ENCODE data around the gene FAM149A.
A peak's percentile ranks its signal among the peaks of the same experiment; 100 is the strongest.

FAM149A gene

DNA sequence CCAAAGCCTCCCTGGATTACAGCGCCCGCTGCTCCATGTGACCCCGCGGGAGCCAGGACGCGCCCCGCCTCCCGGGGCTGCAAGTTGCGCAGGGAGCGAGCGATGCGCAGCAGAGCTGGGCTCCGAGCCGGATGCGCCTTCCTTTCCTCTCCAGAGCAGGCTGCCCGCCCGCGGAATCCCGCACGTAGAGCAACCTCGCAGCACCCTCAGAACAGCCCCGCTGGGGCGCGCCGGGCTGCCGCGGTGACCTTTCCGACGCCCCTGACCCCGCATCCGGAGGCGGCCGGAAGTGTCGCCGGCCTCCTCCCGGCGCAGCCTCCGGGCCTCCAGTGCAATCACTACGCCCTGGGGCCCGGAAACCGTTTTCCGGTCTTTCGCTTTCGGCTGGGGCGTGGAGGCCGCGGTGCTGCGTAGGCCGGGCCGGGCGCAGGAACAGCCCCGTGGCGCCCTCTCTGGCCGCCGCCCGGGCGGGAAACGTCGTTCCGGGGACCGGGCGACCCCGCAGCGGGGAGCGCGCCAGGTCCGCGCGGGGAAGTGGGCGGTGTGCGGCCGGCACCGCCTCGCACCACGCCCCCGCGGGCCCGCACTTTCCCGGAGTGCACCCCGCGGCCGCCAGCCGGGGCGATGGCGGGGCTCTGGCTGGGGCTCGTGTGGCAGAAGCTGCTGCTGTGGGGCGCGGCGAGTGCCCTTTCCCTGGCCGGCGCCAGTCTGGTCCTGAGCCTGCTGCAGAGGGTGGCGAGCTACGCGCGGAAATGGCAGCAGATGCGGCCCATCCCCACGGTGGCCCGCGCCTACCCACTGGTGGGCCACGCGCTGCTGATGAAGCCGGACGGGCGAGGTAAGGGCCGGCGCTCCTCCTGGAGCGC, 86.9 kb downstream of the FAM149A start, which contains the start of gene CYP4V2:
CYP4V2 (plus strand) TSS at position 368 of the 866 bp plus-strand sequence; CDS start at position 625, 257 bp downstream.
- Histone ChIP-seq H3K27ac (ENCODE audit: low read length) (peak within 1 kb of the TSS; percentile 94), H3K27me3 (ENCODE audit: low read depth, low read length) (no peaks in the 10 kb centered on the region), H3K36me3 (ENCODE audit: control insufficient read depth in 1 of 2, insufficient read depth in 2 of 2, low read length in 2 of 2) (peaks cover 0 to 20% of the 10 kb centered on the region in 2 donors), H3K4me1 (ENCODE audit: control insufficient read depth in 1 of 2, insufficient read depth in 2 of 2, low read length in 2 of 2) (peaks cover 7 to 29% of the 10 kb centered on the region in 2 donors), H3K9me3 (ENCODE audit: control insufficient read depth in 1 of 2, low read length in 2 of 2) (no peaks in the 10 kb centered on the region), H3K4me3 (ENCODE audit: low read depth in 1 of 2, low read length in 2 of 2) (peak within 1 kb of the TSS; percentile 91 to 94)

- Histone ChIP-seq H3K4me1 (ENCODE audit: control insufficient read depth in 1 of 2, insufficient read depth in 2 of 2, low read length in 2 of 2) (peaks cover 7 to 29% of the 10 kb centered on the region in 2 donors), H3K9me3 (ENCODE audit: control insufficient read depth in 1 of 2, low read length in 2 of 2) (no peaks in the 10 kb centered on the region), H3K36me3 (ENCODE audit: control insufficient read depth in 1 of 2, insufficient read depth in 2 of 2, low read length in 2 of 2) (peaks cover 0 to 20% of the 10 kb centered on the region in 2 donors), H3K4me3 (ENCODE audit: low read depth in 1 of 2, low read length in 2 of 2) (peak overlapping the region; percentile 91 to 94), H3K27me3 (ENCODE audit: low read depth, low read length) (no peaks in the 10 kb centered on the region), H3K27ac (ENCODE audit: low read length) (peak overlapping the region; percentile 92)
Observed at GRCh38 chr4:186192066-186192612, 87.6 kb downstream of the FAM149A start.

DNA sequence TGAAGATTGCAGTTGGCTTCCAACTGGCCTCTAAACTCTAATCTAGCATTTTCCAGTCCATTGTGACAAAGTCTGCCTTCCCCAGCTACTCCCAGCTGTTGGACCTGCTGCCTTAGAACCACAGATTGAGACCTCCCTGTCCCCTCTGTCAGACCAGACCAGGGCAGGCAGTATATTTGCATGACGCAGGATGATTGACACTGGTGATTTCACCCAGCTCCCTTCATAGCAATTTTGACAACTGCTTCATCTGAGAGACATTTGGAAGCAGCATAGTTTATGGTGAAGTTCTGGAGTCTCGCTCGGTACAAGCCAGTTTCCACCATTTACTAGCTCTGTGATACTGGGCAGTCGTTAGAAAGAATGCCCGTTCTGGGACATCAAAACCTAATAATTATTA, 89.3 kb downstream of the FAM149A start:
- Histone ChIP-seq H3K4me3 (ENCODE audit: low read depth in 1 of 2, low read length in 2 of 2) (no peak overlapping the region), H3K9me3 (ENCODE audit: control insufficient read depth in 1 of 2, low read length in 2 of 2) (no peaks in the 10 kb centered on the region), H3K4me1 (ENCODE audit: control insufficient read depth in 1 of 2, insufficient read depth in 2 of 2, low read length in 2 of 2) (peaks cover 7 to 29% of the 10 kb centered on the region in 2 donors), H3K27me3 (ENCODE audit: low read depth, low read length) (no peaks in the 10 kb centered on the region), H3K27ac (ENCODE audit: low read length) (no peak overlapping the region), H3K36me3 (ENCODE audit: control insufficient read depth in 1 of 2, insufficient read depth in 2 of 2, low read length in 2 of 2) (peaks cover 0 to 29% of the 10 kb centered on the region in 2 donors)

DNA sequence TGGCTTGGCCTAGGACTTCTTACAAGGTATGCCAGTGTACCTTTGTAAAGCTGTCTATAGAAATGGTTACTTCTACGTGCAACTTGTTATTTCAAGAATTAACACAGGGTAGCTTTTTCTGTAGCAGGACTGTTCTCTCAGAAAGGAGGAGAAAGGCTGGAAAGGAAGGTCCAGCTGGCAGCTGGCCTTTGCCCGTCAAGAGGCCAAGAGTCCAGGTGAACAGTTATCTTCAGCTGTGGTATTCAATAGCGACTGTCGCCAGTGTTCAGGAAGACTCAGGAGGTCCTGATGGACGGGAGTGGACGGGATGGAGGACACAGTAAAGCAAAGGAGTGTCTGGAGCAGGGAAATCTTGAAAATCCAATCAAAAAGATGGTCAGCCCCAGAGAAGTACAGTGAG, 91.6 kb downstream of the FAM149A start:
- Histone ChIP-seq H3K27me3 (ENCODE audit: low read depth, low read length) (no peaks in the 10 kb centered on the region), H3K4me3 (ENCODE audit: low read depth in 1 of 2, low read length in 2 of 2) (no peak overlapping the region), H3K36me3 (ENCODE audit: control insufficient read depth in 1 of 2, insufficient read depth in 2 of 2, low read length in 2 of 2) (peaks cover 0 to 29% of the 10 kb centered on the region in 2 donors), H3K27ac (ENCODE audit: low read length) (no peak overlapping the region), H3K4me1 (ENCODE audit: control insufficient read depth in 1 of 2, insufficient read depth in 2 of 2, low read length in 2 of 2) (peaks cover 0 to 20% of the 10 kb centered on the region in 2 donors), H3K9me3 (ENCODE audit: control insufficient read depth in 1 of 2, low read length in 2 of 2) (no peaks in the 10 kb centered on the region)

DNA sequence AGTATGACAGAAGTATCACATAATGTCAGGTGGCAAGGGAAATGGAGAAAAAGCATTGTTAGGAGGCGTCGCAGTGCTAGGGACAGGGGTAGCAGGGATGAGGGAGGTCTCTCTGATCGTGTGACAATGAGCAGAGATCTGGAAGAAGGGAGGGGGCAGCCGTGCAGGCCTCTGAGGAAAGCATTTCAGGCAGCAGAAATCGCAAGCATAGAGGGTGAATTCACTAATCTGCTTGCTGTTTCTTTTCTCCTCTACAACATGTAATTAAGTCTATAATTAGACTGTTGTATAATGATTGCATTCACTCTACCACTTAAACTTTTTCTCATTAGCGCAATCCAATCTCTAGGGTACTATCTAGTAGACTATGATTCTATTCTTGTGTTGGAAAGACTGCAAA, 96.0 kb downstream of the FAM149A start:
- Histone ChIP-seq H3K4me3 (ENCODE audit: low read depth in 1 of 2, low read length in 2 of 2) (no peak overlapping the region), H3K9me3 (ENCODE audit: control insufficient read depth in 1 of 2, low read length in 2 of 2) (no peaks in the 10 kb centered on the region), H3K4me1 (ENCODE audit: control insufficient read depth in 1 of 2, insufficient read depth in 2 of 2, low read length in 2 of 2) (no peaks in the 10 kb centered on the region), H3K27me3 (ENCODE audit: low read depth, low read length) (no peaks in the 10 kb centered on the region), H3K27ac (ENCODE audit: low read length) (no peak overlapping the region), H3K36me3 (ENCODE audit: control insufficient read depth in 1 of 2, insufficient read depth in 2 of 2, low read length in 2 of 2) (peaks cover 0 to 16% of the 10 kb centered on the region in 2 donors)

- Histone ChIP-seq H3K9me3 (ENCODE audit: control insufficient read depth in 1 of 2, low read length in 2 of 2) (no peaks in the 10 kb centered on the region), H3K27ac (ENCODE audit: low read length) (no peak overlapping the region), H3K4me1 (ENCODE audit: control insufficient read depth in 1 of 2, insufficient read depth in 2 of 2, low read length in 2 of 2) (no peaks in the 10 kb centered on the region), H3K4me3 (ENCODE audit: low read depth in 1 of 2, low read length in 2 of 2) (no peak overlapping the region), H3K27me3 (ENCODE audit: low read depth, low read length) (no peaks in the 10 kb centered on the region), H3K36me3 (ENCODE audit: control insufficient read depth in 1 of 2, insufficient read depth in 2 of 2, low read length in 2 of 2) (peaks cover 0 to 13% of the 10 kb centered on the region in 2 donors)
Observed at GRCh38 chr4:186201010-186201409, 96.5 kb downstream of the FAM149A start.

GRCh38 chr4:186201535-186202230, 97.2 kb downstream of the FAM149A start:
- Histone ChIP-seq H3K9me3 (ENCODE audit: control insufficient read depth in 1 of 2, low read length in 2 of 2) (no peaks in the 10 kb centered on the region), H3K27me3 (ENCODE audit: low read depth, low read length) (no peaks in the 10 kb centered on the region), H3K27ac (ENCODE audit: low read length) (no peak overlapping the region), H3K4me1 (ENCODE audit: control insufficient read depth in 1 of 2, insufficient read depth in 2 of 2, low read length in 2 of 2) (no peaks in the 10 kb centered on the region), H3K4me3 (ENCODE audit: low read depth in 1 of 2, low read length in 2 of 2) (no peak overlapping the region), H3K36me3 (ENCODE audit: control insufficient read depth in 1 of 2, insufficient read depth in 2 of 2, low read length in 2 of 2) (peaks cover 0 to 9% of the 10 kb centered on the region in 2 donors)

DNA sequence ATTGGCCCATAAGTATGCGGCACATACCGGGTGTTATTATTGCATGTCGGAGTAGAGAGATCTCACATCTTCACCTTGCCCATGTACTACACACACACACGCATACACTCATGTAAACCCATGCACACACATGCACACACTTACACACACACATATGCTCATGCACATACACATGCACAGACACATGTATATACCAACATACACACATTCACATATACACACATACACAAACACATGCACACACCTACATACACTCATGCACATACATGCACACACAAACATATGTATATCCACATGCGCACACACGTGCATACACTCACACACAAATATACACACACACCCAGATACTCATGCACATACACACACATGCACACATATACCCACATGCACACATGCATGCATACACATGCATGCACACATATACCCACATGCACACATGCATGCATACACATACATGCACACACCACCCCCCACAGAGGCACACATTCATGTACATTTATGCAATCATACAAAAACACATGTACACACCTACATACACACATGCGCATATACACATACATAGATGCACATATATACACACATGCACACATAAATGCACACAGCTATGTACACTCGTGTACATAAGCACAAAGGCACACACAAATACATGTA, 98.1 kb downstream of the FAM149A start:
- Histone ChIP-seq H3K4me3 (ENCODE audit: low read depth in 1 of 2, low read length in 2 of 2) (no peak overlapping the region), H3K9me3 (ENCODE audit: control insufficient read depth in 1 of 2, low read length in 2 of 2) (no peaks in the 10 kb centered on the region), H3K36me3 (ENCODE audit: control insufficient read depth in 1 of 2, insufficient read depth in 2 of 2, low read length in 2 of 2) (peaks cover 0 to 9% of the 10 kb centered on the region in 2 donors), H3K4me1 (ENCODE audit: control insufficient read depth in 1 of 2, insufficient read depth in 2 of 2, low read length in 2 of 2) (no peaks in the 10 kb centered on the region), H3K27me3 (ENCODE audit: low read depth, low read length) (no peaks in the 10 kb centered on the region), H3K27ac (ENCODE audit: low read length) (no peak overlapping the region)

DNA sequence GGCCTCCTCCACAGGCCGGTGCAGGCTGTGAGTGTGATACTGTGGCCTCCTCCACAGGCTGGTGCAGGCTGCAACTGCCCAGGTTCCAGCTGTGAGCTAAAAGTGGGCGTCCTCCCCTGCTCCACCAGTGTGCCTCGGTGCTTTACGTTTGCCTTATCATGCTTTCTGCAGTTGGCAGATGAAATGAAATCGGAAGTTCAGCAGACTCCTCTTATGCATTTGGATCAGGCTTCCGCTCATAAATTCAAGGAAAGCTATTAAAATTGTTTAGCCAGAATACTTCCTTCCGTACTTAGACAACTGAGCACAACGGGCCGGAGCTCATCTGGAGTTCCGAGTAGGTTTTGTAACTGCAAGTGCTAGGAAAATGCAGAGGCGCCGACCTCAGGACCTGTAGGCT, 98.9 kb downstream of the FAM149A start:
- Histone ChIP-seq H3K4me1 (ENCODE audit: control insufficient read depth in 1 of 2, insufficient read depth in 2 of 2, low read length in 2 of 2) (no peaks in the 10 kb centered on the region), H3K36me3 (ENCODE audit: control insufficient read depth in 1 of 2, insufficient read depth in 2 of 2, low read length in 2 of 2) (peaks cover 0 to 2% of the 10 kb centered on the region in 2 donors), H3K4me3 (ENCODE audit: low read depth in 1 of 2, low read length in 2 of 2) (peak overlapping the region in 1 of 2 donors; percentile 14), H3K27ac (ENCODE audit: low read length) (peak overlapping the region; percentile 14), H3K27me3 (ENCODE audit: low read depth, low read length) (no peaks in the 10 kb centered on the region), H3K9me3 (ENCODE audit: control insufficient read depth in 1 of 2, low read length in 2 of 2) (no peaks in the 10 kb centered on the region)

GRCh38 chr4:186204103-186204559, 99.6 kb downstream of the FAM149A start:
- H3K27ac ChIP-seq (ENCODE audit: low read length): peak overlapping the region; percentile 14
- peaks cover 4% of the 10 kb centered on the region in 2 donors for H3K36me3 ChIP-seq (ENCODE audit: control insufficient read depth in 1 of 2, insufficient read depth in 2 of 2, low read length in 2 of 2)
- no peaks in the 10 kb centered on the region for H3K27me3 ChIP-seq (ENCODE audit: low read depth, low read length)
- H3K9me3 ChIP-seq (ENCODE audit: control insufficient read depth in 1 of 2, low read length in 2 of 2): no peaks in the 10 kb centered on the region
- H3K4me3 ChIP-seq (ENCODE audit: low read depth in 1 of 2, low read length in 2 of 2): peak overlapping the region in 1 of 2 donors; percentile 41
- no peaks in the 10 kb centered on the region for H3K4me1 ChIP-seq (ENCODE audit: control insufficient read depth in 1 of 2, insufficient read depth in 2 of 2, low read length in 2 of 2)

Measured in muscle layer of duodenum (tissue), 2 donors.